Right atrium auricular region (tissue), 2 donors: ENCODE data around the gene CNEP1R1. TPM values are rescaled to one million over a fixed set of nuclear protein-coding genes. Genes with fewer than 3 reads are reported as not detected.

Source experiments
- DNase-seq: peaks from one replicate; pipeline ENCODE4 v3.0.0-alpha.2; 2019; ENCODE audit warnings: low spot score
- H3K27ac ChIP-seq, 2 donors: fragments of 200-600 bp; sonication (generic); 1 replicate in 1 of 2; 2 replicates in 1 of 2; pipeline ENCODE4 v1.5.1; 2016 to 2019
- H3K27me3 ChIP-seq, 2 donors: fragments of 200-600 bp; sonication (generic); one replicate each; pipeline versions ENCODE4 v1.5.1 to v1.6.0; 2017 to 2019
- H3K36me3 ChIP-seq: fragments of 200-600 bp; sonication (generic); one replicate; pipeline ENCODE4 v1.5.1; 2016
- H3K4me1 ChIP-seq, 2 donors: fragments of 200-600 bp; sonication (generic); one replicate each; pipeline versions ENCODE4 v1.5.1 to v1.6.0; 2017 to 2019
- H3K4me3 ChIP-seq, 2 donors: fragments of 200-600 bp; sonication (generic); 1 replicate in 1 of 2; 2 replicates in 1 of 2; pipeline ENCODE4 v1.5.1; 2017 to 2019; ENCODE audit warnings: mild to moderate bottlenecking in 1 of 2, moderate library complexity in 1 of 2
- H3K9me3 ChIP-seq, 2 donors: fragments of 200-600 bp; sonication (generic); one replicate each; pipeline ENCODE4 v1.5.1; 2019
- CTCF ChIP-seq, 2 donors: fragments of 200-600 bp; sonication (generic); IDR thresholded peaks; one replicate each; pipeline ENCODE4 v1.5.1; 2019; ENCODE audit warnings: antibody characterized with exemption in 2 of 2
- total RNA-seq, 2 donors: library from RNA; depleted of rRNA; stranded (reverse); fragments of >200 nt; gene quantifications; one replicate each; pipeline ENCODE4 v1.1.0, GENCODE V29; 2016

The CNEP1R1 gene
- total RNA-seq, 2 donors from 2014 or later: 11.6 to 13.3 TPM

DNA sequence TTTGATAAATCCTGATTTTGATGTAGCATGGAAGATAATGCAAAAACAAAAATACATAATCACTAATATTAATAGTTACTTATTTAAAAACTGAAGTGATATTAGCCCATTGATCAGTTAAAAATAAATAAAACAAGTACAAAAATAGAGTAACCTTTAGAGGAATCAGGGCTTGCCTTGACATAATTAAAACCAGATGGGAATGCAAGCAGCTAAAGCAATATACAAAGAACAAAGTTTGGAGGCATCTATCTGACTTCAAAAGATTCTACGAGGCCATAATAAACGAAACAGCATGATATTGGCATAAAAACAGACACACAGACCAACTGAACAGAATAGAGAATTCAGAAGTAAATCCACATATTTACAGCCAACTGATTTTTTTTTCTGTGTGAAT, 25.8 kb downstream of the CNEP1R1 start:
- Histone ChIP-seq H3K27ac (no peak overlapping the region), H3K4me1 (no peaks in the 10 kb centered on the region), H3K9me3 (peaks cover 0 to 6% of the 10 kb centered on the region in 2 donors), H3K36me3 (no peaks in the 10 kb centered on the region), H3K4me3 (no peak overlapping the region), H3K27me3 (no peaks in the 10 kb centered on the region)
- no peak for DNase-seq
- no peak for TF ChIP-seq CTCF (IDR thresholded peaks at IDR 0.05)

DNA sequence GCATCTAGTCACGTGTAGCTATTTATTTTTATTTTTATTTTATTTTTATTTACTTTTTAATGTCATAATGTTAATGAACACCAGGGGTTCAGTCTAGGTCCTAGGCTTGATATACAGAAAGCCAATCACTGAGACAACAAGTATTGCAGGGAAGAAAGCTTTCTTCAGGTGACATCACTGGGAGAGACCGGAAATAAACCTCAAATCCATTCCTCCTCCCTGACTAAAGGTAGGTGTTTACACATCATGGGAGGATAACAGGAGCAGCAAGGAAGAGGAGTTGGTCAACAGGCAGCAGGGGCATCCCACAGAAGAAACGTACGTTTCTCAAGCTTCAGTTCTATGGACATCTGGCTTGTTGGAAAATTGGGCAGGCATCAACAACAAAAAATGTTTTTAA, 31.2 kb downstream of the CNEP1R1 start:
- Histone ChIP-seq H3K27me3 (no peaks in the 10 kb centered on the region), H3K4me3 (no peak overlapping the region), H3K36me3 (no peaks in the 10 kb centered on the region), H3K9me3 (peaks cover 4 to 18% of the 10 kb centered on the region in 2 donors), H3K4me1 (no peaks in the 10 kb centered on the region), H3K27ac (no peak overlapping the region)
- TF ChIP-seq CTCF (IDR thresholded peaks at IDR 0.05): no peak
- no peak for DNase-seq

GRCh38 chr16:50058091-50058771, 33.2 kb downstream of the CNEP1R1 start:
- DNase-seq: no peak
- no peak overlapping the region for H3K4me3 ChIP-seq
- peaks cover 4 to 18% of the 10 kb centered on the region in 2 donors for H3K9me3 ChIP-seq
- H3K36me3 ChIP-seq: no peaks in the 10 kb centered on the region
- H3K27ac ChIP-seq: no peak overlapping the region
- no peaks in the 10 kb centered on the region for H3K27me3 ChIP-seq
- no peak for TF ChIP-seq CTCF (IDR thresholded peaks at IDR 0.05)
- H3K4me1 ChIP-seq: no peaks in the 10 kb centered on the region

- TF ChIP-seq CTCF (IDR thresholded peaks at IDR 0.05): no peak
- no peak overlapping the region for H3K4me3 ChIP-seq
- no peaks in the 10 kb centered on the region for H3K4me1 ChIP-seq
- DNase-seq: no peak
- H3K36me3 ChIP-seq: no peaks in the 10 kb centered on the region
- H3K9me3 ChIP-seq: peaks cover 4 to 18% of the 10 kb centered on the region in 2 donors
- H3K27me3 ChIP-seq: no peaks in the 10 kb centered on the region
- H3K27ac ChIP-seq: no peak overlapping the region
Observed at GRCh38 chr16:50059111-50059510, 34.1 kb downstream of the CNEP1R1 start.

DNA sequence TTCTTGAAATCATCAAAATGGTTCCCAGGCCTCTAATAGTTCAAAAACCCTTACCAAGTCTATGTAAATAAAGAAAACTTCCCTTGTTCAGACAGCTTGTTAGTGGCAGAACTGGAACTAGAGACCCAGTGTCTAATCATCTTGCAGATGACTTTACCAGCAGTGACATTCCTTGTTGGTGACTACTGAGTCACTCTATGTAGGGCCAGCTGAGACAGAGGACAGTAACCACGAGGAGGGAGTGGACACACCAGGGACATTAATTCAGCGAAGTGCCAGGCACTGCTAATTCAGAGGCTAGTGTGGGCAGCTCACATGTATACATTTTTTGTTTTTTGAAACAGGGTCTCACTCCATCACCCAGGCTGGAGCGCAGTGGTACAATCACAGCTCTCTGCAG, 34.6 kb downstream of the CNEP1R1 start:
- peaks cover 4 to 18% of the 10 kb centered on the region in 2 donors for H3K9me3 ChIP-seq
- no peaks in the 10 kb centered on the region for H3K27me3 ChIP-seq
- H3K4me1 ChIP-seq: no peaks in the 10 kb centered on the region
- DNase-seq: no peak
- no peak overlapping the region for H3K4me3 ChIP-seq
- TF ChIP-seq CTCF (IDR thresholded peaks at IDR 0.05): no peak
- no peak overlapping the region for H3K27ac ChIP-seq
- H3K36me3 ChIP-seq: no peaks in the 10 kb centered on the region

GRCh38 chr16:50061326-50061725, 36.3 kb downstream of the CNEP1R1 start:
- no peak for TF ChIP-seq CTCF (IDR thresholded peaks at IDR 0.05)

More at GRCh38 chr16:50061326-50061725, 36.3 kb downstream of the CNEP1R1 start:
- Histone ChIP-seq H3K27ac (no peak overlapping the region), H3K4me1 (no peaks in the 10 kb centered on the region), H3K9me3 (peaks cover 0 to 7% of the 10 kb centered on the region in 2 donors), H3K36me3 (no peaks in the 10 kb centered on the region), H3K27me3 (no peaks in the 10 kb centered on the region), H3K4me3 (no peak overlapping the region)
- DNase-seq: no peak
